GM11168 (cell line): ENCODE data around the gene PIGBOS1.
"Not testable (repeated sequence)": the region's sequence is repeated elsewhere in the genome, so short reads cannot be mapped to it uniquely, and the experiment has no call there.

Experiments used
- in situ Hi-C: fragments of 300-500 bp; cut with MboI; formaldehyde crosslinking; loops from one replicate; pipeline ENCODE4 v1.12.0; 2022; ENCODE audit warnings: low sequenced_read_pairs; ENCODE audit not compliant: unreplicated experiment

Gene PIGBOS1

DNA sequence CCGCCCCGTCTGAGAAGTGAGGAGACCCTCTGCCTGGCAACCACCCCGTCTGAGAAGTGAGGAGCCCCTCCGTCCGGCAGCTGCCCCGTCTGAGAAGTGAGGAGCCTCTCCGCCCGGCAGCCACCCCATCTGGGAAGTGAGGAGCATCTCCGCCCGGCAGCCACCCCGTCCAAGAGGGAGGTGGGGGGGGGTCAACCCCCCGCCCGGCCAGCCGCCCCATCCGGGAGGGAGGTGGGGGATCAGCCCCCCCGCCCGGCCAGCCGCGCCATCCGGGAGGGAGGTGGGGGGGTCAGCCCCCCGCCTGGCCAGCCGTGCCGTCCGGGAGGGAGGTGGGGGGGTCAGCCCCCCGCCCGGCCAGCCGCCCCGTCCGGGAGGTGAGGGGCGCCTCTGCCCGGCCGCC lies 16.1 kb downstream of the PIGBOS1 start:
- in situ Hi-C loops, result not testable (repeated sequence)

DNA sequence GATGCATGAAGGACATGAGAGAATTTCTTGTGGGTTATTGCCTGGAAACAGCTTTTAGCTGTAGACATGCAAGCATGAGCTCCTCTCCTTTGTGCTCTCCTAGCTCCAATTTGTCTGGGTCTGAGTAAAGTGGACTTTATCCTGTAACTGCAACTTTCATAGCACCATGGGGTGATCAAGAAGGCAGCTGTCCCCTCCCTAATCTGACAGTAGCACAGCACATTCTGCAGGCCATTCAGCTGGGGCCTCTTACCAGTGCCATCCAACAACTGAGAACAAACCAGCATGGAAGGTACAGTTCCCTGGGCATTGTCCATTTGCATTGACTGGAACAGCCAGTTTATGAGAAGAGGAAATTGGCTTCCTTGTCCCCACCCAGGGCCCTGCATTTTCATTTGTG lies 21.6 kb downstream of the PIGBOS1 start:
- in situ Hi-C loops, result no loop called here

DNA sequence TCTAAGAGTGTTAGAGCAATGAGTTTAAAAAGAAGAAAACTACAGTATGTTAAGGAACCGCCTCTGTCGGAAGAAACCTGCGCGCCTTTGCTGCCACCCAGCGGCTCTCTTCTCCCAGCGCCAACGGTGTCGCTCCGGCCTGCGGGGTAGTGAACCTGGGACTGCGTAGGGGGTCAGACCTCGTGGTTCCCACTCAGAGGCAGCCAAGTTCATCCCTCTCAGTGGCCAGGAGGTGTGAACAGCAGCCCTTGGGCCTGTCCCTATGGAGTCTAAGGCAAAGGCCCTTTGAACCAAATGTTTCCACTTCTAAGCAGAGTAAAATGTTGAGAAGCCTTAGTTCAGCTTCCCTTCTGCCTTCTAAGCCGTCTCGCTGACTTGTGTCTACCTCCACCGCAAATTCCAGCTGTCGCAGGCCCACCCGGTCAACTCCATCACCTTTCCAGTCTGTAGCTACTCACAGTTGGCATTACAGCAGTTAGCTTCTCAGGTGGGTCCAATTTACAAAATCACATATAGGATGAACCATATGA lies 28.3 kb downstream of the PIGBOS1 start:
- in situ Hi-C loops, result no loop called here

DNA sequence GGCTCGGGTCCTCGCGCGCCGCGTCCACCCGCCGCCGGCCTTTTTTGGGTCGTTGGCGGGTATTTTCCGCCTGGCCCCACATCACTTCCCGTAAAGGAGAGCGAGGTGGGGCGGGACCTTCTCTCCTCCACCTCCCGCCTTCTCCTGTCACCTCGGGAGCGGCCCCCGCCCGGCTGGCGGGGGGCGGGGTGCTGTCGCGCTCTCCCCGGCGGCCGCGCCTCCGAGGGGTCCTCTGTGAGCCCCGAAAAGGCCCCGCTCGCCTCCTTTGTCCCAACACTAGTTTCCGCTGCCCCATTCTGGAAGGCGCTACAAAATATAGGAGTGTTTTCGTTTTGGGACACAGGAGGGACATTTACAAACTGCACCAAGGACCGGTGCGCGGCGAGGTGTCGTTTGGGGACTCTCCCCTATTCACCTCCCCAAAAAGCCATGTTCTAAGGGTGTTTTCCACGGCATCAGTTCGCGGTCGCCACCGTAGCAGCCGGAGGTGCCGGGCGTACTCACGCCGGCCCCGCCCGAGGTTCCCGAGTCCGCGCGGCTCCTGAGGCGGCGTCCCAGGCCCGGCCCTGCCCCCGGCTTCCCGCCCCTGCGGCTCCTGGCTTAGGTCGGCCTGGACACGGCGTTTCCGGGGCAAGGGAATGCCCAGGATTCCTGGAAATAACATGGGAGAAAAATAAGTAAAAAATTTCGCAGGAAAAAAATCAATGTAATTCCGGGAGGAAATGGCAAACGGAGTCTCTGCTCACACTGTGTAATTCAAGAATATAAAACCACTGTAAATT lies 29.0 kb downstream of the PIGBOS1 start, which contains the start of gene RAB27A:
Gene RAB27A, minus strand, starts transcription at position 68 of the 782 bp plus-strand sequence. CDS start 54,879 bp downstream, outside the sequence.
- in situ Hi-C loops, result no loop called here

DNA sequence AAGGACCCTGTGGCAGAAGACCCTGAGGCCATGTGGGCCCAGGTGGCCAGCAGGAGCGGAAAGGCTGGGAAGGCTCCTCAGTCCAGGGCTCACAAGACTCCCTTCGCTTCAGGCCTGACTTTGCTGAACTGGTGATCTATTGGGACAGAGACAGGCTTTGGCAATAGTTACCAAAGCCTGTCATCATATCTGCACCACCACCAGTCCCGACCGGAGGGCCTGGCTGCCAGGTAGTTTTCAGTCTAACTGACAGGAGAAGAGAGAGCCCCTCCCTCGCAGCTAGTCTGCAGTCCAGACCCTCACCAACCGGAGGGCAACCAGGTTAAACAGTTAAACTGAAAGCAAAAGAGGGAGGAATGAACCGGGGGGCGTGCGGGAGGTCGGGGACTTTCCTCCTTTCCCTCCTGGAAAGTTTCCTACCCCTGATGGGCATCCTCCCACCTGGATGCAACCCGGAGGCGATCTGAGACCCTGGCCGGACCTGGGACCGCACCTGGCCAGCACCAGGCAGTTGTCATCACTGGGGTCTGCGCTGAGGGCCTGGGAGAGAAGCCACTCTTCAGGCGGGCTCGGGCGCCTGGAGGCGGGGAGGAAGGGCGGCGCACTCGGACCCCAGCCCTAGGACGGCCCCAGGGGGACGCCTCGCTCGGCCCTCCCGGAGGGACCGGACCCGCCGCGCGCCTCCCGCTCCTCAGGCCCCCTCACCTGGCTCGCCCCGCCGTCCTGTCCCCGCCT lies 29.7 kb downstream of the PIGBOS1 start:
- in situ Hi-C loops, result no loop called here

DNA sequence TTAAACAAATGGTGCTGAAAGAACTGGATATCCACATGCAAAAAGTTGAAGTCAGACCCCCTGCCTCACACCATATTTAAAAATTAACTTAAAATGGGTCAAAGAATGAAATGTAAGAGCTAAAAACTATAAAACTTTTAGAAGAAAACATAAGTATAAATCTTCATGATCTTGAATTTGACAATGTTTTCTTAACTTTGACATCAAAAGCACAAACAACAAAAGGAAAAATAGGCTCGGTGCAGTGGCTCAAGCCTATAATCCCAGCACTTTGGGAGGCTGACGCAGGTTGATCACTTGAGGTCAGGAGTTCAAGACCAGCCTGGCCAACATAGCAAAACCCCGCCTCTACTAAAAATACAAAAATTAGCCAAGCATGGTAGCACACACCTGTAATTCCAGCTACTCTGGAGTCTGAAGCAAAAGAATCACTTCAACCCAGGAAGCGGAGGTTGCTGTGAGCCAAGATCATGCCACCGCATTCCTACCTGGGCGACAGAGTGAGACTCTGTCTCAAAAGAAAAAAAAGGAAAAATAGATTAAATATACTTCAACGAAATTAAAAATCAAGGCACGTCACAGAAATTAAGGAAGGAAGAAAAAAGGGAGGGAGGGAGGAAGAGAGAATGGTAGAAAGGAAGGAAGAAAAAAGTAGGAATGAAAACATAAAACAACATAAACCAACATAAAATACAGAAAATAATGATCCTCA lies 30.8 kb downstream of the PIGBOS1 start:
- in situ Hi-C loops, result no loop called here

DNA sequence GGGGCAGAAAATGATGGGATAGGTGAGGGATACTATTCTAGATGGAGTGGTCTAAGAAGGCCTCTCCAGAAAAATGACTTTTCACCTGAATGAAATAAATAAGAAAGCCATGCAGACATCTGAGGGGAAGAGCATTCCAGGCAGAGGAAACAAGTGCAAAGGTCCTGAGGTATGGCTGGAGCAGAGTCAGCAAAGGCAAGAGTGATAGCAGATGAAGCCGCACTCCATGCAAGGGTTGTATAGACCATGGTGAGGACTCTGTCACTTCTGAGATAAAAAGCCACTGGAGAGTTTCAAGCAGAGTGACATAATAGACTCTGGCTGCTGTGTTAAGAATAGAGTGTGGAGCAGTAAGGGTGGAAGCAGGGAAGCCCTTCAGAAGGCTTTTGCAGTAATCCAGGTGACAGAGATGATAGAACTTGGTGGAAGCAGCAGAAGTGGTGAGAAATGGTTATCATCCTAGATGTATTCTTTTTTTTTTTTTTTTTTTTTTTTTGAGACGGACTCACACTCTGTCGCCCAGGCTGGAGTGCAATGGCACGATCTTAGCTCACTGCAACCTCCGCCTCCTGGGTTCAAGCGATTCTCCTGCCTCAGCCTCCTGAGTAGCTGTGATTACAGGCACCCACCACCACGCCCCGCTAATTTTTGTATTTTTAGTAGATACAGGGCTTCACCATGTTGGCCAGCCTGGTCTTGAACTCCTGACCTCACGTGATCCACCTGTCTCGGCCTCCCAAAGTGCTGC lies 32.3 kb downstream of the PIGBOS1 start:
- in situ Hi-C loops, result not testable (repeated sequence)

DNA sequence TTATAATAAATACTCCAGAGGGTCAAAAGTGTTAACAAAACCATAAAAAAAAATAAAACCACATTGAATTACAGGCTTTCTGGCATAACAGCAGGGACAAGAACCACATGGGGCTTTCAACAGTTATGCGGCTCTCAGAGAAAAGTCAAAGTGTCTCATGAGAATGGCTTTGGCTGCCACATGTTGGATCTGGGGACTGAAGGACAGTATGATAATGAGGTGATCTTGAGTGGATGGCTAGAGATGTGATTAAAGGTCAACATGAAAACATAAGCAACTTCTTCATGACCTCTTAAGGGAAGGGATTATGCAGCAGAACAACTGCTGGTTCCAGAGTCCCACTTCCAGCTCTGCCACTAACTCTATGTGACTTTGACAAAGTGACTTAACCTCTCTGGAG lies 34.5 kb downstream of the PIGBOS1 start:
- in situ Hi-C loops, result loop anchor here (5.0 kb wide), 1 partner anchor 67 kb away; no protein-coding TSS in a partner anchor

DNA sequence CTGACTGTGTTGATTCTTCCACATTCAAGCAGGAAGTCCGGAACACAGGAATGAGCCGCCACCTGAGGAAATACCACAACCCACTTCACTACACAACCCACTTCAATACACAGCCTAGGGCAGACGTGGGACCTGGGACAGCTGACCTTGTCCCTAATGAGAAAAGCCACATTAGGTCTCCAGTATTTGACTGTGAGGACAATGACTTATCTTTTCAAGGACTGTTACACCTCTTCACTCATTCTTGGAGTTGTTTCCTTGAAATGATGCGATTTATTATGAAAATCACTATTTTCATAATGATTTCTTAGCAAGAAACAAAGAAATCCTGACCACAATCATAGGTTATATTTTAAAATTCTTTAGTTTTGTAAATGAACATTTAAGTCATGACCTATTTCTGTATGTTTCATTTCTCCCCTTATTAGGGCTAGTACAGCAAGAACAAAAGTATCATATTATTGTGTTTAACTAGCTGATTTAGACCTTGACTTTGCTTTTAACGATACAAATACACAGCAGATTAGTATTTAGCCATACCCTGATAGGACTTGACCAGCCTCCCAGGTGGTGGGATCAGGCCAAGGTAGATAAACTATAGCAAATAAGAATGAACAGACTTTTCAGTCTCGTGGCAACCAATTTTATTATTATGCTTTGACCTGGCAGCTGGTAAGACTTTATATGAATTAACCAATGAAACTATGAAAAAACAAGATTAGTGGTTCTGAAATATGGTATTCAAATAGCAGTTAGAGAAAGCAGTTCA lies 35.4 kb downstream of the PIGBOS1 start:
- in situ Hi-C loops, result loop anchor here (5.0 kb wide), 1 partner anchor 66 kb away; no protein-coding TSS in a partner anchor

DNA sequence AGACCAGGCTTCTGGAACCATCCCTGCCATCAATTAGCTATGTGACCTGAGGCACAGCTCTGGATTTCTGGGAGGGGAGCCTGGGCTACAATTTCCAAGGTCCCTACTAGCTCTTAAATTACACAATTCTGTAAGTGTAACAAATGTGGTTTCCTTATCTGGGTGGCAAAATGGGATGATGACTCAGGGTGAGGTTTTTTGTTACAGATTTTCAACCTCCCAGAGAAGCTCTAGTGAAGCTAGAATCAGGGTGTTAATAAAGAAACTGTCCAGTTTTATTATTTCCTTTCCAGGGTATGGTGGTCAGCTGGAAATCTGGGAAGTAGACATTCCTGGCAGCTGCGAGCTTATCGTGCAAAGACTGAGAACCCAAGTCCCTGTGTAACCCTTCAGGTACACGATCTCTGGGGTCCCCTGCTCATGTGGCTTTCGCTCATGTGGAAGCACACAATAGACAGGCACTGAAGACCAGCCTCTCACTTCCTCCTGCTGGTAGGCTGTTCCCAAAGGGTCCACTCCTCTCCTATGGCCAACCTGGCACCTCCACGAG lies 36.6 kb downstream of the PIGBOS1 start:
- in situ Hi-C loops, result loop anchor here (5.0 kb wide), 1 partner anchor 65 kb away; no protein-coding TSS in a partner anchor

DNA sequence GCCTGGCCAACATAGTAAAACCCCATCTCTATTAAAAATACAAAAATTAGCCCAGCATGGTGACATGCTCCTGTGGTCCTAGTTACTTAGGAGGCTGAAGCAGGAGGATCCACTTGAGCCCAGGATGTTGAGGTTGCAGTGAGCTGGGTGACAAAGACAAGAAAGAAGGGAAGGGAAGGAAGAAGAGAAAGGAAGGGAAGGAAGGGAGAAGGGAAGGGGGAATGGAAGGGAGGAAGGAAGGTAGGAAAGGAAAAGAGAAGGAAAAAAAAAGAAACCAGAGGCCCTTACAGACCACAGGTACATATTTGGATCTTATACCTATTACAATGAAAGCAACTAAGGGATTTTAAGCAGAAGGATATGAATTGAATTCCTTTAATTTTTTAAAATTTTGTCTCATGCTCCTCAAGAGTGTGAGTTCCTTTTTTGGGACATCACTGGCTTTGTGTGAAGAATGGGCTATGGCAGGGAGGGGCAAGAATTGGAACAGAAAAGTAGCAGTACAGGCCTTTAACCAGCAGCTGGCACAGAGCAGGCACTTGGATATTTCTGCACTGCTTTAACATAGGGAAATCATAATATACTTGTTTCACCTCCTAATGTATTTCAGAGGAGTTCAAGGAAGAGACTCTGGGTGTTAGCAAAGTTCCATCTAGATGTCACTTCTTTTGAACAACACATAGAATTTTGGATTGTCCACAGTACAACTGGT lies 37.2 kb downstream of the PIGBOS1 start:
- in situ Hi-C loops, result loop anchor here (5.0 kb wide), 1 partner anchor 64 kb away; no protein-coding TSS in a partner anchor

DNA sequence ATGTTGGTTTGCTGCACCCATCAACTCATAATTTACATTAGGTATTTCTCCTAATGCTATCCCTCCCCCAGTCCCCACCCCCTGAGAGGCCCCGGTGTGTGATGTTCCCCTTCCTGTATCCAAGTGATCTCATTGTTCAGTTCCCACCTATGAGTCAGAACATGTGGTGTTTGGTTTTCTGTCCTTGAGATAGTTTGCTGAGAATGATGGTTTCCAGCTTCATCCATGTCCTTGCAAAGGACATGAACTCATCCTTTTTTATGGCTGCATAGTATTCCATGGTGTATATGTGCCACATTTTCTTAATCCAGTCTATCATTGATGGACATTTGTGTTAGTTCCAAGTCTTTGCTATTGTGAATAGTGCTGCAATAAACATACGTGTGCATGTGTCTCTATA lies 38.3 kb downstream of the PIGBOS1 start:
- in situ Hi-C loops, result loop anchor here (5.0 kb wide), 1 partner anchor 63 kb away; no protein-coding TSS in a partner anchor

DNA sequence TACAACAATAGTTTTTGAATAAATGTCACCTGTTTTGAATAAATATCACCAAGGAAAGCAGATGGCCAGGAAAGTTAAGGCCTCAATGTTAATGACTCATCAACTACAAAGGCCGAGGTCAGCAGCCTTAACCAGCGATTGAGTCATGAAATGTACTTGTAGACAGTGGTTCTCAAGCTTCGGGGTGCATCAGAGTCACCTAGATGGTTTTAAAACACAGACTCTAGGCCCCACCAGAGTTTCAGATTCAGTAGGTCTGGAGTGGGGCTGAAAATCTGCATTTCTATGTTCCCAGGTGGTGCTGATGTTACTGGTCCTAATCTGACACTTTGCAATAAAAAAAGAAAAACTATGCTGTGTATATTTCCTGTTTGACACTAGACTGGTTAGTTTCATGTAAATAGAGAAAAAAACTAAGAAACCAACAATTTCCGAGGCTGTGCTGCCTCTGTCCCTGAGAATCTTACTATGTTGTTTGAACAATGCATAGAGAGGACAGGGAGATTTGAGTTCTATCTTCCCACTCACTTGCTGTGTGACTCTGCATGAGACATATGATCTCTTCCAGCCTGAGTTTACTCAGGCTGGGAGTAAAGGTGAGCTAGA lies 39.1 kb downstream of the PIGBOS1 start:
- in situ Hi-C loops, result loop anchor here (5.0 kb wide), 1 partner anchor 63 kb away; no protein-coding TSS in a partner anchor

DNA sequence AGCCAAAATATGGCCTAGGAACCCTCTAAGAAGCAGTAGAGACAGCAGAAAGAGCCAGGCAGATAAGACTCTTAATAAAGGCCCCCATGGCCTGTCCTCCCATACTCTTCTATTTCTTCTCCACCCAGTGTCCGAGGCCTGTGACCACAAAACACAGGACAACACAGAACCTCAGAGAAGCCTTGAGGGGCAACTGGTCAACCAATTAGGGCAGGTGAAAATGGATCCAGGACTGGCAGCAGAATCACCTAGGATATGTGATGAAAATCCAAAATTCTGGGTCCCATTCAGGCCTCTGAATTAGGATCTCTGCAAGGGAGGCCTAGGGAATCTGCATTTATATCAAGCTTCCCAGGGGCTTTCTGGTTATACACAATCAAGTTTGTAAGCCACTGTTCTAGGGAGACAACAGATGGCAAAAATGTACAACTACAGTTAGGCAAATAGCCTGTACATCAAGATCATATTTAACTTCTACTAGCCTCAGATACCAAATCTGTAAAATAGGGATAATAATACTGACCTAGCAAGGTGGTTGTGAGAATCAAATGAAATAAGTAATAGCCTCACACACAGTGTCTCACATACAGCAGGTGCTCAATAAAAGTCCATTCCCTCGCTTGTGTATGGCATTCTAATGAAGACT lies 39.7 kb downstream of the PIGBOS1 start:
- in situ Hi-C loops, result no loop called here

DNA sequence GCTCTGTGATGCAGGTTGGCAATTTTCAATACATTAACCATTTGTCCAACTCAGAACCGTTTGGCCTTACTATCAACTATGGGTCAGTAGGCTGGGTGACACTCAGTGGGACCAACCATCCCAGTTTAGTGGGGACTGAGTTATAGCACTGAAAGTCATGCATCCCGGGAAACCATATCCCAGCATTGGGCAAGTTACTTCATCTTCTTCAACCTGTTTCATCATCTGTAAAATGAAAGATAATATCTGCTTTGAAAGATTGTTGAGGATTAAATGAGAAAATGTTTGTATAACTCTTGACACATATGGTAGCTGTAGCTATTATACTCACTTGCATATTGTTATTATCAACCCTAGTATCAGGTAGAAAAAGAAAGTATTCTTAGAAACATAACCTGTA lies 41.2 kb downstream of the PIGBOS1 start:
- in situ Hi-C loops, result no loop called here

DNA sequence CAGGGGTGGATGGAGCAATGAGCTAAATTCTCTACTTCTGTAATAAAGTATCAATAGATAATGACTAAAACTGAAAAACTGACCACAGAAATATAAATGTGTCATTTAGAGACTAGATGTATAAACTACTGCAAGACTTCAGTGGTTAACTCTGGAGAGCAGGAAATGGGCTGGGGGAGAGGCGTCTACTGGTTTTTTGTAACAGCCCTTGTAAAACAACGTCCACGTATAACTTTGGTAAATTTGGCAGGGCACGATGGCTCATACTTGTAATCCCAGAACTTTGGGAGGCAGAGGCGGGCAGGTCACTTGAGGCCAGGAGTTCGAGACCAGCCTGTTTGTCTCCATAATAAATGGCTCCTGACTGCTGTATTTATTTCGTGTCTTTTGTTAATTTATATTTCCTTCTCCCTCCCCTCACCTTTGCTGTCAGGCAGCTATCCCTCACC lies 41.8 kb downstream of the PIGBOS1 start:
- in situ Hi-C loops, result no loop called here

DNA sequence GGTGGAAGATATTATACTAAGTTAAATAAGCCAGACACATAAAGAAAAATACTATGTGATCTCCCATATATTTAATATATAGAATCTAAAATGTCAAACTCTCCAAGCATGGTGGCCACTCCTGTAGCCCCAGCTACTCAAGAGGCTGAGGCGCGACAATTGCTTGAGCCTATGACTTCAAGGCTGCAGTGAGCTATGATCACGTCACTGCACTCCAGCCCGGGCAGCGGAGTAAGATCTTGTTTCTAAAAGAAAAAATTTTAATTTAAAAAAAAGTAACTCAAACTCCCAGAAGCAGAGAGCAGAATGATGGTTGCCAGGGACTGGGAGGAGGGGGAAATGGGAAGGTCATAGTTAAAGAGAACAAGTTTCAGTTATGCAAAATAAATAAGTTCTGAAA lies 42.6 kb downstream of the PIGBOS1 start:
- in situ Hi-C loops, result no loop called here
